NCI-H1436 treated with DMSO at 0.1 percent for 48 hours (cell line): ENCODE measurements around the gene PCNX2.

ENCODE experiments used
- DNase-seq: peaks from one replicate; lab custom pipeline; 2025; lab: John Stamatoyannopoulos, UW

The PCNX2 gene

GRCh38 chr1:233060461-233060994 is 235.0 kb downstream of the PCNX2 start:
- no peak for DNase-seq

- DNase-seq = no peak
Observed at GRCh38 chr1:233057836-233058235, 237.7 kb downstream of the PCNX2 start.

DNA sequence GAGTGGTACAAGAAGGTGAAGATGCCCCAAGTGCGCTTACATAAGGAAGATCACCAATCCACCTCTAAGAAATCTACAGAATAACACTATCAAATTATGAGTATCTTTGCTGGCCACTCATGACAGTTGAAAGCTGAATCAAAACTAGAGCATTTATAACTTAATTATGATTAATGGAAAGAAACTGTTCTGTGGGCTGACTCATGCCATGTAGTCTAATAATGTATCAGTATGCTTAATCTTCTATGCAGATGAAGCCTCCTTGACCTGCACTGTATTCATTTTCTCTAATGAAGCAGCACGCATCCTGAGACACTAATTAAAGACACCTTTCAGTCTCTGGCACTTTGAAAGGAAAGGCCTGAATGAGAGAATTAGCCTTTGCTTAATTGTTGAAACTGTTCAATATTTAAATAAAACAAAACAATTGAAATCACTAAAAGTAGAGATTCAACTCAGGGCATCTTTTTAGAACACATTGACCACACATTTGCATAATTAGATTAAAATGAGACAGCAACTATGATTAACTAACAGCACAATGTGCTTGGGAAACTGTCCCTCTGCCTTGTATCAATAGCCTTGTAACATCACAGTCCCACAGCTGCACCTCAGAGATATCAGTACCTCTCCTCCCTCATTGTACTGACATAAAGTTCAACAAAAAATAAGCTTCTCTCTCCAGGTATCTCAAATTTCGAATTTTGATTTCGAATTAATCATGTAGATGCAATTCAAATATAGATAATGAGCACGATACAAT is 239.5 kb downstream of the PCNX2 start:
- DNase-seq = no peak

DNA sequence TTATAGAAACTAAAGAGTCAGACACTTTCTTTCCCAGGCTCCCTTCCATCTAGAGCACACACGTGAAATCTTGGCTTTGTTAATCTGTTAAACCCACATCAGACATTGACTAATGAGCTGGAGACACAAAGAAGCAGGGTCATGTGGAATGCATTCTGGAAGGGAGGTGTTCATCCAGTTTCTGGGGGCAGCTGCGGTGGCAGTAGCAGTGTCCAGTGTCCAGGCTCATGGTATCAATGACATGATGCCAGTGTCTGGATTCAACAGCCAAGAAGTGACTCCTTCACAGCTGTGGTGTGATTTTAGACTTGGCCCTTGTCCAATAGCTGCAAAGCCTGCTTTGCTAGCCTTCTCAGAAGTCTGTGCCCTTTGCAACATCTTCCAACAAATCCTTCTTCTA is 249.9 kb downstream of the PCNX2 start:
- DNase-seq = no peak

GRCh38 chr1:233042834-233043233 is 252.7 kb downstream of the PCNX2 start:
- DNase-seq = no peak

- no peak for DNase-seq
Observed at GRCh38 chr1:233040494-233040893, 255.0 kb downstream of the PCNX2 start.

- DNase-seq = no peak
Observed at GRCh38 chr1:233038581-233038980, 256.9 kb downstream of the PCNX2 start.

DNA sequence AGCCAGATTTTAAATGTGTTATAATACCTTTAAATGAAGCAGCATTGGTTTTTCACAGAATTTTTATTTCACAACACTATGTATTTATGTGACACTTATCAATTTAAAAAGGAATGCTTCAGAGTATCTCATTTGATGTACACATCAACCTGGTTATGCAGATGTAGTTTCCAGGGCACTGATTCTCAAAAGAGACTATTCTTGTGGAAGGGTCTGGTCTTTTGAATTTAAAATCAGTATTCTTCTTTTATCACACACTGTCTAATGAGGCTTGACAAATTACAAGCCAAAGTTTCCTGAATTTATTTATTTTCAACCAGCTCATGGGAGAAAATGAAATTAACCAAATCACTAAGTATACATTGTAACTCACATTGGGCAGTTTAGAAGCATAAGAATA is 257.7 kb downstream of the PCNX2 start:
- no peak for DNase-seq

- DNase-seq = no peak
Observed at GRCh38 chr1:233034836-233035235, 260.7 kb downstream of the PCNX2 start.

- DNase-seq = no peak
Observed at GRCh38 chr1:233033361-233033760, 262.2 kb downstream of the PCNX2 start.

- DNase-seq = no peak
Observed at GRCh38 chr1:233032916-233033315, 262.6 kb downstream of the PCNX2 start.

GRCh38 chr1:233031521-233031920 is 264.0 kb downstream of the PCNX2 start:
- no peak for DNase-seq

- DNase-seq = no peak
Observed at GRCh38 chr1:233027046-233027445, 268.5 kb downstream of the PCNX2 start.

DNA sequence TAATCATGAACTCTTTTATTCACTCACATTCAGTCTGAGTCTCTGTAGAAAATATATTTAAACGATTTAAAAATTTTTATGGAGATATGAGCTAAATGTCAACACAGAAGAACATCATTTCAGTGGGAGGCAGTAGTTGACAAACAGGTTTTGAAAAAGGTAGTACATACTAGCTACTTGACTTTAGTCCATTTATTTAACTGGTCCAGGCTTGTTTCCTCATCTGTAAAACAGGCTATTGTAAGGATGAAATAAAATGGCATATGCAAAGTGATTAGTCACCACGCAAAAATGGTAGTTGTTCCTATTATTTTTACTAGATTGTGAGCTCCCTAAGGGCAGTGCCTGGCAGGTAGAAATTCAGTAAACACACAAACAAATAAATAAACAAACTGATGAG is 270.0 kb downstream of the PCNX2 start:
- DNase-seq = no peak

DNA sequence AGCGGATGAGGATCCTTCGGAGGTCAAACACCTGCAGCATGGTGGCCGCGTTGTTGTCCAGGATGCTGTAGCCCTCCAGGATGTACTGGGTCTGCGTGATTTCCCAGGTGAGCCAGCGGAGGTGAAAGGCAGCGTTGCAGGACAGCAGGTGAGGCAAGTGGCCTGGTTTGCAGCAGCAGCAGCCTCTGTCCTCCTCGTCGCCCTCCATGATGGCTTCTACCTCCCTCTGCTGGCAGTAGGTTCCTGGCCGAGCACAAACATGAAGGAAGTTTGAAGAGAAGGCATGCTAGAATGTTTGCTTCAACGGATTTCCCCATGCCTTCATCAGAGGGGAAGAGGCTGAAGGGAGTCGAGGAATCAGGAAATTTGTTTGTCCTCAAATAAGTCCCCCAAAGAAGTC is 270.4 kb downstream of the PCNX2 start:
- no peak for DNase-seq

DNA sequence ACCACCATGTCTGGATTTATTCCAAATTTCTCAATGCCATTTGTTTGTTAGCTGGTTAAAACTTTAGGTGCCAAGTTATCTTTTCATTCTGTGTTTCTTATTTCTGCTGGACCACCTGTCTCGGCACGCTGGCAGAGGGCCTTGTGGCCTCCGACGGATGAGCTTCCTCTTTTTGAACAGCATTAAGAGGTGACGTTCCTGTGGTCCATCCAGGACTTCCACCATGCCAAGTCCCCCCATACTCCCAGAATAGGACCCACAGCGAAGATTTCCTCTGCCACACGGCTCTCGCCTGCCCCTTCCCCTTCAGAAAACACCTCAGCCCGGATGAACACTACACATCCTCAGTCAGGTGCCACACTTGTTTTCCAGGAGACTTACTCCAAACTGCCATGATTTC is 271.3 kb downstream of the PCNX2 start:
- DNase-seq = no peak

DNA sequence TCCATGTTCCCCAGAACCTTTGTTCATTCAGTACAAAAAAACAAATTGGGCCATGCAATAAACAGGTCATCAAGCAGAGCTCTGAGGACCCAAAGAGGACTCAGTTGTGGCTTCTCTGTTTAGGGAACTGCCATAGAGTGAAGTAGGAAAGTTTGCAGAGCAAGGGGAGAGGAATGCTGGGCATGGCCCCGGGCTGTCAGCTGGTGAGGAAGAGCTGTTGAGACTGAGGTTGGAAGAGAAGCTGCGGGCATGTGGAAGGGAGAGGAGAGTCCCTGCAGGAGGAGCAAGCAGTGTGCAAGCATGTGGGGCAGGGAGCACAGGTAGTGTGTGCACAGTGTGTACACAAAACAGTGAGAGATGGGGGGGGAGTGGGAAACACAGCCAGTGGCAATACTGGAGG is 273.3 kb downstream of the PCNX2 start:
- no peak for DNase-seq

GRCh38 chr1:233020426-233020825 is 275.1 kb downstream of the PCNX2 start:
- no peak for DNase-seq

- DNase-seq = no peak
Observed at GRCh38 chr1:233019778-233020325, 275.7 kb downstream of the PCNX2 start.

DNA sequence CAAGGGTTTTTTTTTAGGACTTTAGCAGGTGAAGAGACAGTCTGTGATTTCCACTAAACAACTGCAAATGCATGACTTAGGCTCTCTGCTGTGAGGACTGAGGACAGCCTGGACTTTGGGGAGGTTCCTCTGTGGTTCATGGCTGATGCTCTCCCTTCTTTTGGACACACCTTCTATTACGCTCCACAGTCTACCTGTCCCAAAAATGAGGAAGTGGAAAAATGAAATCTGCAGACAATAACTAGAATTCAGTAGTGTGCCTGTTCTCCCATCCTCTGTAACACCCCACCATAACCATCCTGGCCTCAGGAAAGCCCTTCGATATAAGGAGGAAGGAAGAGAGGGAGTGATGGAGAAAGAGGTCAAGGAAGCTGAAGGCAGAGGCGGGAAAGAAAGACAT is 276.4 kb downstream of the PCNX2 start:
- DNase-seq = no peak

DNA sequence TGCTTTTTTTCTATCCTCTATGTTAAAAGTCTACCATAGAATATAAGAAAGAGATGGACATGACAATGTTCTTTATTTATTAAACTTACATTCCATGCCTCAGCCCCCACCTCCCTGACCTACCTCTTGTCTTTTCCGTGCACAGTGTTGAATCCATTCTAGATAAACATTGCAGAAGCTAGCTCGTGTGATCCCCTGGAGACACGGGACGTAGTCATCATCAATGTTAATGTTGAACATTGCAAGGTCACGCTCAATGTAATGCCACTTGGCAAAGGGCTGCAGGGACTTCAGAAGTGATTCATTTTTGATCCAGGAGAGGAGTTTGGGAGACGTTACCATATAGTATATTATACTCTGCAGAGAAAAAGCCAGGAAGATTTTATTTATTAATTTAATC is 278.7 kb downstream of the PCNX2 start:
- no peak for DNase-seq

DNA sequence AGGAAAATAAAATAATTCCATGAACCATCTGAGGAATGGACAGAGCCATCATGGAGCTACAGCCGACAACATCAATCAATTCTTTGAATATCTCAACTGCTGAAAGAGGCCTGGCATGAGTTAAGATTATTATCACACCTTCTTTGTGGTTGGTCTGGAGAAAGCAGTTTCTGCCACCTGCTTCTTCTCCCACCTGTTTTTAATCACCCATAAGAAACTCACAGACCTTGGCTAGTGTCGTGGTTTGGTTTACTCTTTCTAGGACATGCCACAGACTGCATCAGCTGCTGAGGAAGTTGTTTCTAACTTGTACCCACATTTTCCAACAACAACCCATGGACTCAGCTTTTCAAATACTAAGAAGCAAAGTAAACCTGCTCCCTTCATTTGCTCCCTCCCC is 279.6 kb downstream of the PCNX2 start:
- no peak for DNase-seq

GRCh38 chr1:233012021-233012420 is 283.5 kb downstream of the PCNX2 start:
- no peak for DNase-seq

GRCh38 chr1:233010146-233010545 is 285.4 kb downstream of the PCNX2 start:
- DNase-seq = no peak
